ENCODE results near the gene FA2H.

Gene FA2H

GRCh38 chr16:74744566-74744965, 30.1 kb downstream of the FA2H start:
- no peak for DNase-seq (ENCODE audit: low read depth in 2 of 2)

- DNase-seq (ENCODE audit: low read depth in 2 of 2), result no peak
Measured at GRCh38 chr16:74743668-74744299, 30.8 kb downstream of the FA2H start.

- DNase-seq (ENCODE audit: low read depth in 2 of 2), result no peak
Measured at GRCh38 chr16:74743045-74743667, 31.5 kb downstream of the FA2H start.

GRCh38 chr16:74742051-74742481, 32.6 kb downstream of the FA2H start:
- no peak for DNase-seq (ENCODE audit: low read depth in 2 of 2)

- no peak for DNase-seq (ENCODE audit: low read depth in 2 of 2)
Measured at GRCh38 chr16:74740795-74741304, 33.8 kb downstream of the FA2H start.

GRCh38 chr16:74739275-74739674, 35.3 kb downstream of the FA2H start:
- DNase-seq (ENCODE audit: low read depth in 2 of 2), result no peak

- DNase-seq (ENCODE audit: low read depth in 2 of 2), result no peak
Measured at GRCh38 chr16:74738816-74739215, 35.8 kb downstream of the FA2H start.

GRCh38 chr16:74738113-74738541, 36.5 kb downstream of the FA2H start:
- no peak for DNase-seq (ENCODE audit: low read depth in 2 of 2)

- DNase-seq (ENCODE audit: low read depth in 2 of 2), result no peak
Measured at GRCh38 chr16:74737521-74737920, 37.1 kb downstream of the FA2H start.

GRCh38 chr16:74736531-74737157, 38.0 kb downstream of the FA2H start:
- DNase-seq (ENCODE audit: low read depth in 2 of 2), result no peak

GRCh38 chr16:74735554-74735953, 39.1 kb downstream of the FA2H start:
- DNase-seq (ENCODE audit: low read depth in 2 of 2), result no peak

- no peak for DNase-seq (ENCODE audit: low read depth in 2 of 2)
Measured at GRCh38 chr16:74735162-74735452, 39.5 kb downstream of the FA2H start.

GRCh38 chr16:74734361-74735161, 40.1 kb downstream of the FA2H start:
- no peak for DNase-seq (ENCODE audit: low read depth in 2 of 2)

GRCh38 chr16:74732707-74733350, 41.8 kb downstream of the FA2H start:
- no peak for DNase-seq (ENCODE audit: low read depth in 2 of 2)

- no peak for DNase-seq (ENCODE audit: low read depth in 2 of 2)
Measured at GRCh38 chr16:74731853-74732477, 42.7 kb downstream of the FA2H start.

- no peak for DNase-seq (ENCODE audit: low read depth in 2 of 2)
Measured at GRCh38 chr16:74729783-74730683, 44.6 kb downstream of the FA2H start.

- no peak for DNase-seq (ENCODE audit: low read depth in 2 of 2)
Measured at GRCh38 chr16:74727903-74728302, 46.7 kb downstream of the FA2H start.

- no peak for DNase-seq (ENCODE audit: low read depth in 2 of 2)
Measured at GRCh38 chr16:74726716-74727115, 47.9 kb downstream of the FA2H start.

GRCh38 chr16:74725651-74726455, 48.8 kb downstream of the FA2H start:
- DNase-seq (ENCODE audit: low read depth in 2 of 2), result no peak
